NB4 (cell line): ENCODE data around the gene TRIM9.

Experiments
- CTCF ChIP-seq: IDR thresholded peaks from one replicate; pipeline ENCODE4 v1.5.1; 2012; ENCODE audit warnings: low read depth, low read length
- POLR2A ChIP-seq: IDR thresholded peaks from 2 replicates; pipeline ENCODE4 v1.6.1; 2011; ENCODE audit warnings: mild to moderate bottlenecking; ENCODE audit not compliant: insufficient read length; ENCODE audit errors: extremely low read depth

GRCh38 chr14:51004801-51005526, 89.9 kb downstream of the TRIM9 start:
- TF ChIP-seq POLR2A (no peak), CTCF (no peak)
